DMS53 treated with DMSO at 0.1 percent for 48 hours (cell line): Measurements from ENCODE around the gene BCL3.
A peak's percentile ranks its signal among the peaks of the same experiment; 100 is the strongest.

ENCODE experiments used
- DNase-seq: peaks from one replicate; lab custom pipeline; 2025; ENCODE audit not compliant: unreplicated experiment; lab: John Stamatoyannopoulos, UW

Gene BCL3

DNA sequence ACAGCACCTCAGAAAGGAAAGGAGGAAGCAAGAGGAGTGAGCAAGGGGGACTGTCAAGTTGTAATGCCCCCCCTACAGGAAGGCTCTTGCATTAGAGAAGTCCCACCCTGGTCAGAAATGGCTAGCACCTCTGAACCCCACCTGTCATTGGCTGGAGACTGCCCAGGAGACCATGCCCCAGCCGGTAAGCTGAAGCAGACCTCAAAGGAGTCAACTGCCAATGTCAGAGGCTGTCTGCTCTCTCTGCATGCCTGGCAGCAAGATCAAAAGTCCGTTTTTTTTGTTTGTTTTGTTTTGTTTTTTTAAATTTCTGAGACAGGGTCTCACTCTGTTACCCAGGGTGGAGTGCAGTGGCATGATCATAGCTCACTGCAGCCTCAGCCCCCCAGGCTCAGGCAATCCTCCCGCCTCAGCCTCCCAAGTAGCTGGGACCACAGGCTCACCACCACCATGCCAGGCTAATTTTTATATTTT lies 8.1 kb upstream of the BCL3 start:
- no peak for DNase-seq

- DNase-seq = no peak
Observed at GRCh38 chr19:44741258-44741731, 7.2 kb upstream of the BCL3 start.

DNA sequence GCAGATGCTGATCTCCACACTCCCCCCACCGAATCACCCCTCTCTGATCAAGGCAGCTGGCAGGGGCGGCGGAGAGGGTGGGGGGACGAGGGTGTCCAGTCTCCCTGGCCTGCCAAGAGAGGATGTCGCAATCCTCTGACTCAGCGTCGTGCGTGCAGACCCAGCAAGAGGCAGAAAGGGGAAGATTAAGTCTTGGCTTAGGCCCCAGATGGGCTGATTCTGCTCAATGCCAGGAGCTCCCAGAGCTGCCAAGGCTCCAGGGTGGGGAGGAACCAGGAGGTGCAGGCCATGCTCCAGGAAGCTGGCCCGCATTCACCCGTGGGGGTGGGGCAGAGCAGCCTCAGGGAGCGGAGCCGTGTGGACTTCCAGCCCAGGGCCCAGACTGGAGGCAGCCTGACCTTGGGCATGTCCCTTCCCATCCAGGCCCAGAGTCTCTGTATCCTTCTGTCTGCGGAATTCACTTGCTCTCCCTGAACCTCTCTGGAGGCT lies 6.6 kb upstream of the BCL3 start:
- DNase-seq = peak; percentile 87

DNA sequence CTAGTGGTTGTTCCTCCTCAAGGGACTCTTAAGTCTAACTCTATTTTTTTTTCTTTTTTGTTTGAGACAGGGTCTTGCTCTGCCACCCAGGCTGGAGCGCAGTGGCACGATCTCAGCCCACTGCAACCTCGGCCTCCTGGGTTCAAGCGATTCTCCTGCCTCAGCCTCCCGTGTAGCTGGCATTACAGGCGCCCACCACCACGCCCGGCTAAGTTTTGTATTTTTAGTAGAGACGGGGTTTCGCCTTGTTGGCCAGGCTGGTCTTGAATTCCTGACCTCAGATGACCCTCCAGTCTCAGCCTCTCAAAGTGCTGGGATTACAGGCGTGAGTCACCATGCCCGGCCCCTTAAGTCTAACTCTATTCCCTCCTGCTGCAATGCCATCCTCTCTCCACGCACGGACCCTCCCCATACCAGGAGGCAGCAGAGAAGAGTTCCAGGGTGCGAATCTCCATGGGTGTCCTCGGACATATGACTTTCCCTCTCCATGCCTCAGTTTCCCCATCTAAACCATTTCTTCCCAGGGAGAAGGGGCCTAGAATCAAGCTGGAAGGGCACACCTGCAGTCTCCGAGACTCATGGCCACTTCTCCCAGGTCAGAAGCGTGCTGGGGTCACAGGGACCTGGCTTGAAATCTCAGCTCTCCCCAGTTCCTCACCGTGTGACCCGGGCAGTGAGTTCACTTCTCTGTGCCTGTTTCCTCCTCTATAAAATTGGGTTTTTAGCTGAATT lies 6.0 kb upstream of the BCL3 start:
- no peak for DNase-seq

DNA sequence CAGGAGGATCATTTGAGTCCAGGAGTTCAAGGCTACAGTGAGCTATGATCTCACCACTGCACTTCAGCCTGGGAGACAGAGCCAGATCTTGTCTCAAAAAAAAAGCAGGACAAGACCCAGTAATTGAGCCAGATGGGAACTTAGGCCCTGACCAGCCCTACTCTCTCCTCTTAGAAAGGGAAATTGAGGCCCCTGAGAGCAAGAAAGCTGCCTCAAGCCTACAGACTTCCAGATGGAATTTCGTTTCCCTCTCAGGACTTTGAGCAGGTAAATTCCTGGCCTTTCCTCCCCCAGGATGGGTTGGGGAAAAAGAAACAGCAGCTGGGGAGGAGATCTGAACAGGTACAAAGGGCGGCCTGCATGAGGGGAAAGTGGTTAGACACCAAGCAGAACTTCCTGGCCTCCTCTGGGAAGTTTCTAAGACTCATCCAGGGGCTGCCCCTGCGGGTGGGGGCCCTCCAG lies 3.6 kb upstream of the BCL3 start:
- DNase-seq = no peak

DNA sequence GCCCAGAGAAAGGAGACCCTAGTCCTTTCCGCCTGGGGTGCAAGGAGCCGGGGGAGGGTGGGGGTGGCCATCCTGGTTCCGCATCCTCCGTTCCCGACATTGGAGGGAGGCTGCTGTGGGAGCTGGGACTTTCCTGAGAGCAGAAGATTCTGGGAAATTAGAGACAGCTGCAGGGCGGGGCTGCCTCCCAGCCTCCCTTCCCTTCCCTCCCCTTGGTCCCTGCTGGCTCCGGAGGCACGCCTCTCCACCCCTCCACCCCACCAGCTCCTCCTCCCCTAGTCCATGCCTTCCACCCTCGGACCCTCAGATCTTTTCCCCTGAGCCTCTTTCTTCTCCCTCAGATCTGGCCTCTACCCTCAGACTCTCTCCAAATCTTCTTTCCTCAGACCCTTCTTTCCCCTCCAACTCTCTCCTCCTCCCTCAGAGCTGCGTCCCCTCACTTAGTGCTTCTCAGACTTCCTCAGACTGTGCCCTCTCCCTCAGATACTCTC lies 3.1 kb upstream of the BCL3 start:
- no peak for DNase-seq

DNA sequence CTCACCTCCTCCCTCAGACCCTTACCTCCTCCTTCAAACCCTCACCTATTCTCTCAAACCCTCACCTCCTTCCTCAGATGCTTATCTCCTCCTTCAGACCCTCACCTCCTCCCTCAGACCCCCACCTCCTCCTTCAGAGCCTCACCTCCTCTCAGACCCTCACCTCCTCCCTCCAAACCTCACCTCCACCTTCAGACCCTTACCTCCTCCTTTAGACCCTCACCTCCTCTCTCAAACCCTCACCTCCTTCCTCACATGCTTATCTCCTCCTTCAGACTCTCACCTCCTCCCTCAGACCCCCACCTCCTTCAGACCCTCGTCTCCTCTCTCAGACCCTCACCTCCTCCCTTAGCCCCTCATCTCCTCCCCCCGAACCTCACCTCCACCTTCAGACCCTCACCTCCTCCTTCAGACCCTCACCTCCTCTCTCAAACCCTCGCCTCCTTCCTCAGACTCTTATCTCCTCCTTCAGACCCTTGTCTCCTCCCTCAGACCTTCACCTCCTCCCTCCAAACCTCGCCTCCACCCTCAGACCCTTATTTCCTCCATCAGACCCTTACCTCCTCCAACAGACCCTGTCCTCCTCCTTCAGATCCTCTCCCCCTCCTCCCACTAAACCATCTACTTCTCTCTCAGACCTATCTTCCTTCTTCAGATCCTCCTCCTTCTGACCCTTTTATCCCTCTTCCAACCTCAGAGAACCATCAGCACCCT lies 2.5 kb upstream of the BCL3 start:
- DNase-seq = no peak

- DNase-seq = no peak
Observed at GRCh38 chr19:44746616-44746945, 1.9 kb upstream of the BCL3 start.

- peak; percentile 44 for DNase-seq
Observed at GRCh38 chr19:44746946-44747738, 1.4 kb upstream of the BCL3 start.

DNA sequence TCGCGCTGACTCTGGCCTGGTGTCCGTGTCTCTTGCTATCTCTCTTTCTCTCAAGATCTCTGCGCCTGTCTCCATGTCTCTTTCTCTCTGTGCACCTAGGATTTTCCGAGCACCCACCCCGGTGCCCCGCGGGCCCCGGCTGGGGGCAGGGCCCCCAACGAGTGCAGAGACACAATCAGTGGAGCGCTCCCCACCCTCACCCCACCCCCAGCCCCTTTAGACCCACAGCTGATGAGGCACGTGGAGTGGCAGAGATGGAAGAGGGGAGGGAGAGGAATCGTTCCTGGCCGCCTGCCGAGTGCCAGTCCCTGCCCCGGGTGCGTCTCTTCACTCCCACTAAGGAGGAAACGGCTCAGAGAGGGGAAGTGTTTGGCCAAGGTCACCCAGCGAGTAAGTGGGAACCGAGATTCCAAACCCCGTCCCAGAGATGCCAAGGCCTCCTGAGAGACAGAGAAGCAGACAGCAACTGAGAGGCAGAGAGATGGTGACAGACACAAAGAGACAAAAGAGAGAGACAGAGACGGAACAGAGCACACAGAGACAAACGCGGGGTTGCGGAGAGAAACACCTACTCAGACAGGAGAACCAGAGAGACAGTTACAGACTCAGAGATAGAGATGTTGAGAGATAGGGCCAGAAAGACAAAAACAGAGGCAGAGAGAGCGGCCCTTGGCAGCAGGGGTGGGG lies 626 bp upstream of the BCL3 start:
- DNase-seq = peak; percentile 58

DNA sequence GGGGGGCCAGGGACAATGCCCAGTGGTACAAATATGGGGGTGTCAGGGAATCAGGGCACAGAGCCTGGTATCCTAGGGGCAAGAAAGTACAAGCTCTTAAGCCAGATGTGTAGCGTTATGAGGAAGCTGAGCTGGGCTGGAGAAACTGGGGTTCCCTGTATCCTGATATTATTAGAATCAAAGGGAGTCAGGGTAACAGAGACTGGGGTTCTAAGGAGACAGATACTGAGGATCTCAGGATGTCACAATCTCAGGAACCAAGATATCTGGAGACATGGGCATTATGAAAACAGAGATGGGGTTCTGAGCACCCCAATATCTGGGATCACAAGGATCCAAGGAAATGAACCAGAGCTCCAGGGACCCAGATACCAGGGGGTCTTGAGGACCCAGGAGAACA lies 784 bp downstream of the BCL3 start:
- no peak for DNase-seq

DNA sequence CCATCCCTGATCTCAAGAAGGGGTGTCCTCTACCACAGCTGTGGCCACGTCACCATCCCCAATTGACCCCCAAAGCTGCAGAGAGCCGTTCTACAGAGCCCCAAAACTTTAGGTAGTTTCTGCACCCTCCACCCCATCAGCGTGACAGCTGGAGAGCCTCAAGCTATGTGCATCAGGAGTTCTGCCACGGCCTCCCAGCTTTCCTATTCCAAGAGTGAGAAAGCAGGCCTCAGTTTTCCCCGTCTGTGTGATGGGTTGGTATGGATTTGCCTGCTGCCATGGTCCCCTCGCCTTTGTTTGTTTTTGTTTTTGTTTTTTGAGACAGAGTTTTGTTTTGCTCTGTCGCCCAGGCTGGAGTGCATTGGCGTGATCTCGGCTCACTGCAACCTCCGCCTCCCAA lies 1.5 kb downstream of the BCL3 start:
- no peak for DNase-seq

- DNase-seq = no peak
Observed at GRCh38 chr19:44752123-44752815, 3.8 kb downstream of the BCL3 start.

- peak; percentile 86 for DNase-seq
Observed at GRCh38 chr19:44752816-44753625, 4.5 kb downstream of the BCL3 start.

- DNase-seq = no peak
Observed at GRCh38 chr19:44753626-44753931, 5.1 kb downstream of the BCL3 start.

- DNase-seq = peak; percentile 44
Observed at GRCh38 chr19:44753932-44754749, 5.6 kb downstream of the BCL3 start.

- DNase-seq = no peak
Observed at GRCh38 chr19:44754750-44755080, 6.2 kb downstream of the BCL3 start.

- DNase-seq = no peak
Observed at GRCh38 chr19:44755219-44755618, 6.7 kb downstream of the BCL3 start.

DNA sequence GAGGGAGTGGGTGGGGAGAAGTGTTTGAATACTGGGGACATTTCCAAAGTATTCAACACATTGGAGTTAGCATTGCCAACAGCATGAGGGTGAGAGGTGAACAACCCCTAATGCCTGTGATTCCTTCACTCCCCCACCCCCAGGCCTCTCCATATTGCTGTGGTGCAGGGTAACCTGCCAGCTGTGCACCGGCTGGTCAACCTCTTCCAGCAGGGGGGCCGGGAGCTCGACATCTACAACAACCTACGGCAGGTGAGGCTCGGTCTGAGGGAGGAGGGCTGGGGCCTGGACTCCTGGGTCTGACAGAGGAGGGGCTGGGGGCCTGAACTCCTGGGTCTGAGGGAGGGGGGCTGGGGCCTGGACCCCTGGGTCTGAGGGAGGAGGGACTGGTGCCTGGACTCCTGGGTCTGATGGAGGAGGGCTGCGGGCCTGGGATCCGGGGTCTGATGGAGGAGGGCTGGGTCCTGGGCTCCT lies 7.6 kb downstream of the BCL3 start:
- DNase-seq = no peak
